MCF 10A (cell line): ENCODE measurements around the gene AGAP1. TPM values are rescaled to one million over a fixed set of nuclear protein-coding genes. Genes with fewer than 3 reads are reported as not detected.

Experiments
- BruUV-seq: library from RNA; stranded (reverse); fragments of 400-500 nt; replicated peaks from 2 replicates; lab custom pipeline; 2021; lab: Mats Ljungman, UMichigan
- CTCF ChIA-PET: fragments of 300-600 bp; sonication (Branson Sonifier 250); formaldehyde crosslinking; extraction: SDS; loops from one replicate; lab custom pipeline; 2021; ENCODE audit warnings: antibody characterized with exemption, inconsistent platforms; lab: Yijun Ruan, JAX
- POLR2A ChIA-PET: fragments of 300-600, 350-650 bp; sonication (Branson Sonifier 250); formaldehyde crosslinking; extraction: SDS; loops from one replicate; lab custom pipeline; 2020; ENCODE audit warnings: antibody characterized with exemption, inconsistent platforms; lab: Yijun Ruan, JAX
- DNase-seq: peaks from one replicate; pipeline ENCODE4 v3.0.0-alpha.2; 2018; ENCODE audit not compliant: unreplicated experiment
- H3K27ac Mint-ChIP-seq: one replicate; pipeline ENCODE4 v1.8.0; 2022; ENCODE audit warnings: mild to moderate bottlenecking, low read depth, mixed read lengths; ENCODE audit not compliant: unreplicated experiment
- H3K27me3 Mint-ChIP-seq: one replicate; pipeline ENCODE4 v1.8.0; 2022; ENCODE audit warnings: mixed read lengths; ENCODE audit not compliant: insufficient read depth, unreplicated experiment
- H3K36me3 Mint-ChIP-seq: one replicate; pipeline ENCODE4 v1.8.0; 2022; ENCODE audit warnings: mild to moderate bottlenecking, moderate library complexity, mixed read lengths; ENCODE audit not compliant: insufficient read depth, unreplicated experiment
- H3K4me1 Mint-ChIP-seq: one replicate; pipeline ENCODE4 v1.8.0; 2022; ENCODE audit warnings: mixed read lengths; ENCODE audit not compliant: insufficient read depth, unreplicated experiment
- H3K4me3 Mint-ChIP-seq: one replicate; pipeline ENCODE4 v1.8.0; 2022; ENCODE audit warnings: mild to moderate bottlenecking, moderate library complexity, mixed read lengths; ENCODE audit not compliant: unreplicated experiment
- H3K9me3 Mint-ChIP-seq: one replicate; pipeline ENCODE4 v1.8.0; 2022; ENCODE audit warnings: mixed read lengths; ENCODE audit not compliant: unreplicated experiment
- intact Hi-C: fragments of 100-400 bp; cut with micrococcal nuclease; formaldehyde crosslinking; loops from 2 replicates; pipeline ENCODE4 v1.14.1; 2022
- total RNA-seq: library from RNA; stranded (reverse); gene quantifications from 2 replicates; pipeline ENCODE4 v1.2.3, GENCODE V29; 2022
- TF ChIP-seq, protein P1 (sequence below): fragments of 200-600 bp; IDR thresholded peaks from one replicate; pipeline ENCODE4 v1.8.0; 2022; ENCODE audit warnings: antibody characterized with exemption, mild to moderate bottlenecking; ENCODE audit not compliant: unreplicated experiment

The AGAP1 gene
- total RNA-seq, 1 experiment from 2014 or later: 41.3 TPM

GRCh38 chr2:235749121-235749770 lies 255.4 kb downstream of the AGAP1 start:
- no peaks in the 10 kb centered on the region for H3K9me3 Mint-ChIP-seq
- H3K36me3 Mint-ChIP-seq: peaks cover 46% of the 10 kb centered on the region
- TF ChIP-seq, protein P1, sequence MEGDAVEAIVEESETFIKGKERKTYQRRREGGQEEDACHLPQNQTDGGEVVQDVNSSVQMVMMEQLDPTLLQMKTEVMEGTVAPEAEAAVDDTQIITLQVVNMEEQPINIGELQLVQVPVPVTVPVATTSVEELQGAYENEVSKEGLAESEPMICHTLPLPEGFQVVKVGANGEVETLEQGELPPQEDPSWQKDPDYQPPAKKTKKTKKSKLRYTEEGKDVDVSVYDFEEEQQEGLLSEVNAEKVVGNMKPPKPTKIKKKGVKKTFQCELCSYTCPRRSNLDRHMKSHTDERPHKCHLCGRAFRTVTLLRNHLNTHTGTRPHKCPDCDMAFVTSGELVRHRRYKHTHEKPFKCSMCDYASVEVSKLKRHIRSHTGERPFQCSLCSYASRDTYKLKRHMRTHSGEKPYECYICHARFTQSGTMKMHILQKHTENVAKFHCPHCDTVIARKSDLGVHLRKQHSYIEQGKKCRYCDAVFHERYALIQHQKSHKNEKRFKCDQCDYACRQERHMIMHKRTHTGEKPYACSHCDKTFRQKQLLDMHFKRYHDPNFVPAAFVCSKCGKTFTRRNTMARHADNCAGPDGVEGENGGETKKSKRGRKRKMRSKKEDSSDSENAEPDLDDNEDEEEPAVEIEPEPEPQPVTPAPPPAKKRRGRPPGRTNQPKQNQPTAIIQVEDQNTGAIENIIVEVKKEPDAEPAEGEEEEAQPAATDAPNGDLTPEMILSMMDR: no peak
- ChIA-PET CTCF (interaction anchor here (0.6 to 10.8 kb wide), 6 partner anchors 8 to 256 kb away, joined by 3 to 240 read pairs (median 4); no protein-coding TSS in a partner anchor), POLR2A (interaction anchor here (0.6 to 1.0 kb wide), 7 partner anchors 10 to 1639 kb away, joined by 3 read pairs; no protein-coding TSS in a partner anchor)
- intact Hi-C loops: loop anchor here (10.0 kb wide), 2 partner anchors 314 to 1194 kb away; no protein-coding TSS in a partner anchor
- peak; percentile 52 for DNase-seq
- H3K4me1 Mint-ChIP-seq: peaks cover 42% of the 10 kb centered on the region
- no TSS peak for BruUV-seq
- peak overlapping the region; percentile 50 for H3K4me3 Mint-ChIP-seq
- H3K27ac Mint-ChIP-seq: peak overlapping the region; percentile 93
- H3K27me3 Mint-ChIP-seq: no peaks in the 10 kb centered on the region

- no TSS peak for BruUV-seq
- peak overlapping the region; percentile 93 for H3K27ac Mint-ChIP-seq
- H3K27me3 Mint-ChIP-seq: no peaks in the 10 kb centered on the region
- ChIA-PET POLR2A (interaction anchor here (0.6 to 1.0 kb wide), 4 partner anchors 41 to 1639 kb away, joined by 3 read pairs; no protein-coding TSS in a partner anchor), CTCF (interaction anchor here (0.7 to 10.8 kb wide), 5 partner anchors 9 to 154 kb away, joined by 3 to 240 read pairs (median 3); no protein-coding TSS in a partner anchor)
- intact Hi-C loops: loop anchor here (10.0 kb wide), 2 partner anchors 315 to 1195 kb away; no protein-coding TSS in a partner anchor
- H3K9me3 Mint-ChIP-seq: no peaks in the 10 kb centered on the region
- TF ChIP-seq, protein P1: no peak
- peaks cover 42% of the 10 kb centered on the region for H3K4me1 Mint-ChIP-seq
- DNase-seq: no peak
- H3K36me3 Mint-ChIP-seq: peaks cover 43% of the 10 kb centered on the region
- H3K4me3 Mint-ChIP-seq: peak overlapping the region; percentile 50
Measured at GRCh38 chr2:235749771-235750160, 255.9 kb downstream of the AGAP1 start.

DNA sequence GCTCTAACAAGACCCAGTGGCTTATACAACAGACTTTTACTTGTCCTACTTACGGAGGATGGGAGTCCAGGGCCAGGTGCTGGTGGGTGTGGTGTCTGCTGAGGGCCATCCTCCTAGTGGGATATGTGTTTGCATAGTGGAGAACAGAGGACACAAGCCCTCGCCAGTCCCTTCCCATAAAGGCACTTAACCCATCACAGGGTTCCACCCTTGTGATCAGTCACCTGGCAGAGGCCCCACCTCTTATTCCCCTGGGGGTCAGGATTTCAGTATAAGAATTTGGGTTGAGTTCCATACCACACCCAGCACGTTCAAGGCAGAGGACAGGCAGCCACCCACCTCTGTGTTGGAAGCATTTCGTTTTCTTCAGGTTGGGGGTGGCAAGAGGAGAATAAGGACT lies 259.0 kb downstream of the AGAP1 start:
- ChIA-PET CTCF (interaction anchor here (0.6 to 1.9 kb wide), 3 partner anchors 12 to 1335 kb away, joined by 3 to 6 read pairs (median 3); no protein-coding TSS in a partner anchor), POLR2A (no interaction called here)
- Mint-ChIP-seq H3K9me3 (no peaks in the 10 kb centered on the region), H3K27me3 (no peaks in the 10 kb centered on the region), H3K4me1 (peaks cover 25% of the 10 kb centered on the region), H3K4me3 (no peak overlapping the region), H3K27ac (no peak overlapping the region), H3K36me3 (peaks cover 38% of the 10 kb centered on the region)
- TF ChIP-seq, protein P1: no peak
- no TSS peak for BruUV-seq
- intact Hi-C loops: no loop called here
- no peak for DNase-seq
